H54 (cell line): Measurements from ENCODE around the gene METTL24.

ENCODE experiments used
- DNase-seq: peaks from one replicate; pipeline ENCODE4 v3.0.0; 2011; ENCODE audit warnings: low spot score, mixed read lengths; ENCODE audit not compliant: insufficient read length
- FAIRE-seq: peaks from 3 replicates; lab custom pipeline; 2011; peaks lifted over from hg19 to GRCh38; lab: Jason Lieb, UNC
- POLR2A ChIP-seq: IDR thresholded peaks from 2 replicates; pipeline ENCODE4 v1.6.1; 2011; ENCODE audit warnings: low read depth, mild to moderate bottlenecking, low read length

The METTL24 gene

DNA sequence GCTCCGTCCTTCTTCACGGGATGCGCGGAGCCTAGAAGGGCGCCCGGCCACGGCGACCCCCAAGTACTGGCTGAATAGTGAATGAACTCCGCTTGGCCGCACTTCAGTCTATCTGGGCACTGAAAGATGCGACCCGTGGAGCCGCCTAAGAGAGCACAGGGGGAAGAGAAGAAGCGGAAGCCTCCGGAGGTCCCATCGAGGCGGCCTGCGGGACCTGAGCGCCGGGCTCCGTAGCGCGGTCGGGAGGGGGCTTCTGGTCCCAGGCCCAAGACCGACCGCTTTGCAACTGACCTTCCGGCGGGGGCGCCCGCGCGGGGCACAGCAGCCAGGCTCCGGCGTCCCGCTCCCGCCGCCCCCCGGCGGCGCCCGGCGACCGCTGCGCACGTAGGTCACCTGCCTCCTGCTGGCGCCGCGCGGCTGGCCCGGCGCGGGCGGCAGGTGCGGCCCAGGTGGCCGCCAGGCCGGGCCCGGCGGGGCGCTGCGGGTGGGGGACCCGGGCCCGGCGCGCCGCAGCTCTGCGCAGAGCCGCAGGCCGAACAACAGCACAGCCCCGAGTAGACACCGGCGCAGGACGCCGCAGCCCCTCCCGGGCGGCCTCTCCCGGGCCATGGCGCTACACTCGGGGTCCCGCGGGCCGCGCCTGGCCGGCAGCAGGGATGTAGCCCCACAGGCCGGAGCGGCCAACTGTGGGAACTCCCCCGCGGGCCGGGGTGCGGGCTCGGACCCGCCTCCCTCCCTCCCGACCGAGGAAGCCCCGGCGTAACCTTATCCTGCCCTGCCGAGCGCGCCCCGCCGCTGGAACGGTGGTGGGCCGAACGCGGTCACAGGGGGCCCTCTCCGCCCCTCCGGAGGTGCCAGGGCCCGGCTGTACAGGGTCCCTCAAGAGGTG, at the start of gene METTL24:
Gene METTL24, minus strand, starts transcription at position 686 of the 889 bp plus-strand sequence. Its CDS starts 77 bp downstream, at position 609.
- DNase-seq (no peak), FAIRE-seq (no peak)
- no peak for TF ChIP-seq POLR2A

DNA sequence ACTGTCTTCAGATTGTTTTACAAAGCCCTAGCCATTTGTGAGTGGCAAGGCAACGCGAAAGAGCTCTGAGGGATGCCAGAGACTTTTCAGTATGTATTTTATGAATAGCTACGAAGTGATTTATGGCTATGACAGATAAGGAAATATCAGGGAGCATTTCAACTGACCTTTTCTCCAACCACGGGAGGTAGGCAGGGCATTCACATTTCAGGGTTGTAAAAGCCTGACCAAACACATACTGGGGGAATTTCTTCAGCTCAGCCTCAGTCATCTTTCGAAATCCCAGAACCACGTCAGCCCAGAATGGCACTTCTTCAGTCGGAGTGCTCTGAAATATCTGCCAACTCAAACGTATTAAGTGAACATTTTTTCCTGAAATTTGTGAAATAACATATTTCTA, 46.5 kb upstream of the METTL24 start:
- DNase-seq = no peak
- no peak for FAIRE-seq
- TF ChIP-seq POLR2A = no peak

DNA sequence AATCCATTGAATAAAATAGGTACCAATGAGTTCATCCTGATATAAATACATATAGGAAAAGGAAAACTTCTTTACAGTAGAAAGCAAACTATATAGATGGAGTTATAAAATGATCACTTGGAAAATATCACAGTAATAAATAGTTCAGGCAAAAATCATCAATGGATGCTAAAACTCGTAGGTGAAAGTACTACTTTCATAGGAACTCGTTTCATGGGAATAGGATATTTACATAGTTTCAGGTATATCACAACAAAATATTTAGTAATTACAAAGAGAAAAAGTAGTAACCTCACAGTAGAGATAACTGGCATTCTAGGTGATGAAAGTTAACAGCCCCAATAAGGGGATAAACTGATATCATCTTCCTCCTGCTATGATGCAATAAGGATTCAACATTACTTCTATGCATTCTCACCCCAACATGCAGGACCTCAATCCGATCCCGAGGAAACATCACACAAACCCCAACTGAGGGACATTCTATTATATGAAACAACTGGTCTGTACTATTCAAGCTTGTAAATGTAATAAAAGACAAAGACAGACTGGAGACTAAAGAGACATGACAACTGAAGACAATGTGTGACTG, 43.5 kb upstream of the METTL24 start:
- FAIRE-seq (no peak), DNase-seq (no peak)
- no peak for TF ChIP-seq POLR2A

DNA sequence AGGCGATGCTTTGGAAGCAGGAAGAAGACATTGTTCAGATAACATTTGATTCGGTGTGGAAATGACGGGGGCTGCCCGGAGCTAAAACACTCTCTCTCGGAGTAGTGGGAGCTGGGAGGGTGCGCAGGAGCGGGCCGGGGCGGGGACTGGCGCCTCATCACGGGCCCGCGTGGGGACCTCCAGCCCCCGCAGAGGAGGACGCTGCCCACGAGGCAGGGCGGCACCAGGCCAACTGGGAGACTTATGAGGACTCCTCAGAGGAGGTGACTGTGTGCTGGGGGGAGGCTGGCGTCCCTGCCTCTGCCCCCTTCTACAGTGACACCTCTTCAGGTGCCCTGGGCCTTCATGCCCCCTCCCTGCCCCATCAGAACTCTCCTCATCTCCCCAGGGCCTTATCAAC, 42.1 kb upstream of the METTL24 start:
- FAIRE-seq = no peak

GRCh38 chr6:110399219-110400071, 41.3 kb upstream of the METTL24 start:
- no peak for TF ChIP-seq POLR2A
- FAIRE-seq (no peak), DNase-seq (no peak)

More for the DNA sequence above, 42.1 kb upstream of the METTL24 start:
- TF ChIP-seq POLR2A = no peak
- no peak for DNase-seq

GRCh38 chr6:110398778-110399177, 40.6 kb upstream of the METTL24 start:
- DNase-seq (peak; percentile 45), FAIRE-seq (no peak)
- no peak for TF ChIP-seq POLR2A

DNA sequence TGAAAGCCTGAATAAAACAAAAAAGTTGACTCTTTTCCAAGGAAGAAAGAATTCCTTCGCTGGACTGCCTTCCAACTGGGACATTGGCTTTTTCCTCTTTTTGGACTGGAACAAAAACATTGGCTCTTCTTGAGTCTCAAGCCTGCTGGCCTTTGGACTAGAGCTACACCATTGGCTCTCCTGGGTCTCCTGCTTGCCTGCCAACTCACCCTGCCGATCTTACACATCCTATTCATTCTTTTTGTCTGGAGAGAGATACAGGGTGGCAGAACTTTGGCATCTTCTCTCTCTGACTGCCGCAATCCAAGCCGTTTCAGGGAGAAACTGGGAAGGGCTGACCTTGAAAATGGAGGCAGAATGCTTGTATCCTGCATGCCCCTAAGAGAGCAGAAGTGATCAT, 37.1 kb upstream of the METTL24 start:
- FAIRE-seq (no peak), DNase-seq (no peak)
- TF ChIP-seq POLR2A = no peak

GRCh38 chr6:110394409-110394808, 36.3 kb upstream of the METTL24 start:
- no peak for TF ChIP-seq POLR2A
- DNase-seq (no peak), FAIRE-seq (no peak)

GRCh38 chr6:110392727-110393126, 34.6 kb upstream of the METTL24 start:
- no peak for FAIRE-seq
- no peak for TF ChIP-seq POLR2A
- DNase-seq = no peak

DNA sequence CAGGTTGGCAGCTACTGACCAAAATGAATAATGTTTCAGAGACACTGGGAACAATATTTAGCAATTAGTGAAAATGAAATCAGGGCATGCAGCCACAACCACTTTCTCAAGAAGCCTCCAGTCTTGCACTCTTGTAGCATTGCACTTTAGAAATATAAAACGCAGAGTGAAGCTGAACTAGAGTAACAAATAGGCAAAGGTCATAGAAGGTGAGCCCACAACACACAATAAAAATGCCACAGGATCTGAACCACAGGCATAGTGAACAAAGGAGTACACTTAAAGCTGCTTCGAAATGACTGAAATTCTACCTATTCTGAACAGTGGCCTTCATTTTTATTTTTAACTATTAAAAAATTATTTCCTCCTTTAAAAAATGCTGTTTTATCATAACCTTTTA, 32.3 kb upstream of the METTL24 start:
- TF ChIP-seq POLR2A = no peak
- FAIRE-seq (no peak), DNase-seq (no peak)

DNA sequence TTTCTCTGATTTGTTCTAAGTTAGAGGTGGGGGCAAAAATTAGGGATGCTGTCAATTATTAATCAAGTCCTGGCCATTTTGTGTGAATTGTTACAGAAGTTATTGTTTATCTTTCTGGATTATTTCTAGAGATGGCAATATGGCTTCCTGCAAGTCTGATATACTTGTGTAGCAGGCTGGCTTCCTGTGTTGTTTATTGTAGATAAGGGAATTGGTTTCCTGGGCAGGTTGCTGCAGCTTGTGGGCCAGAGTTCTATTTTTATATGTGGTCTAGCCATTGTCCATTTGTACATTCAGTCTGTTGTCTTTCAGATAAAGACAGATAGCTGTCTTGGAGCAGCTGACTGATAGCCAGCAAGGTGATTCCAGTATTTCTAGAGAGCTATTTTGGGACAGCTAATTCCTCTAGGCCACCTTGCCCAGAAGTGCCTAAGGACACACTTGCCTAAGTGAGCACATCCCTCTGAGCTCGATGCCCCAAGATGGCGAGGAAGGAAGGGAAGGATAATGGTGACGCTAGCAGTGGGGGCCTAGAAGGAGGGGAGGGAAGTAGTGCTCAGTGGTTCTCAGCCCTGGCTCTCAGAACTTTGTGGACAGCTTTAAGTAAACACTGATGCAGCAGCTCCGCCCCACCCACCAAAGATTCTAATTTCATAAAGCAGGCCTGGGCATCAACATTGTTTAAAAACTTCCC, 31.7 kb upstream of the METTL24 start:
- DNase-seq (no peak), FAIRE-seq (no peak)
- no peak for TF ChIP-seq POLR2A

GRCh38 chr6:110387986-110388385, 29.8 kb upstream of the METTL24 start:
- DNase-seq (no peak), FAIRE-seq (no peak)
- no peak for TF ChIP-seq POLR2A

DNA sequence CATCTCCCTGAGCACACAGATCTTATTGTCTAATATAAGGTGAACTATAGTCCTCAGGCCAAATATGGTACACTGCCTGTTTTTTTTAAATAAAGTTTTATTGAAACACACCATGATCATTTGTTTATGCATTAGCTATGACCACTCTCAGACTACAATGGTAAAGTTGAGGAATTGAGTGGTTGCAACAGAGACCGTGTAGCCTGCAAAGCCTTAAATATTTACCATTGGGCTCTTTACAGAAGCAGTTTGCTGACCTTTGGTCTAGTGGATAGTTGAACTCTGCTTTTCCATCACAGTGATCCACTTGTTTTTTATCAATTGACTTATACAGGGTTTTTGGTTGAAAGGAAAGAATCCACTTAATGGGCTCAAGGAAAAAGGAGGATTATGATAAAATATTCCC, 27.3 kb upstream of the METTL24 start:
- FAIRE-seq (no peak), DNase-seq (no peak)
- no peak for TF ChIP-seq POLR2A
